T-helper 1 cell treated with Interleukin-12 subunit alpha and Interleukin-12 subunit beta and Interleukin-4 antibody, amounts not matched to agents 30 μg/mL and 1 μg/mL, for 36 hours (primary cell): ENCODE measurements around the gene LRRC8A.
"Not testable (repeated sequence)": the region's sequence is repeated elsewhere in the genome, so short reads cannot be mapped to it uniquely, and the experiment has no call there.

ENCODE experiments used
- H3K27ac Mint-ChIP-seq: one replicate; pipeline ENCODE4 v1.8.0; 2021; ENCODE audit warnings: mild to moderate bottlenecking, mixed read lengths
- H3K27me3 Mint-ChIP-seq: one replicate; pipeline ENCODE4 v1.8.0; 2021; ENCODE audit warnings: low read depth, mixed read lengths
- H3K36me3 Mint-ChIP-seq: one replicate; pipeline ENCODE4 v1.8.0; 2021; ENCODE audit warnings: low read depth, mixed read lengths
- H3K4me1 Mint-ChIP-seq: one replicate; pipeline ENCODE4 v1.8.0; 2021; ENCODE audit warnings: low read depth, mixed read lengths
- H3K4me3 Mint-ChIP-seq: one replicate; pipeline ENCODE4 v1.8.0; 2021; ENCODE audit warnings: mild to moderate bottlenecking, moderate library complexity, mixed read lengths
- H3K9me3 Mint-ChIP-seq: one replicate; pipeline ENCODE4 v1.8.0; 2021; ENCODE audit warnings: mixed read lengths

Gene LRRC8A

DNA sequence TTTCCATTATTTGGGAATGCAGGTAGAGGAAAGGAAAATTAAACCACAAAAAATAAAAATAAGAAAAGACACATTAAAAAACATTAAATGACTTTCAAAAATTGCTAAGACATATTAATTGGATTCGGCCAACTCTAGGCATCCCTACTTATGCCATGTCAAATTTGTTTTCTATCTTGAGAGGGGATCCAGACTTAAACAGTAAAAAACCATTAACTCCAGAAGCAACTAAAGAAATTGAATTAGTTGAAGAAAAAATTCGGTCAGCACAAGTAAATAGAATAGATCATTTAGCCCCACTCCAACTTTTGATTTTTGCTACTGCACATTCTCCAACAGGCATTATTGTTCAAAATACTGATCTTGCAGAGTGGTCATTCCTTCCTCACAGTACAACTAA lies 29.3 kb upstream of the LRRC8A start:
- not testable (repeated sequence) for H3K4me1 Mint-ChIP-seq
- peaks cover 19% of the 10 kb centered on the region for H3K36me3 Mint-ChIP-seq

GRCh38 chr9:128854454-128854853 lies 27.5 kb upstream of the LRRC8A start:
- not testable (repeated sequence) for H3K27ac Mint-ChIP-seq

More for the DNA sequence above, 29.3 kb upstream of the LRRC8A start:
- H3K9me3 Mint-ChIP-seq, result peaks cover 19% of the 10 kb centered on the region
- not testable (repeated sequence) for H3K4me3 Mint-ChIP-seq, H3K27ac Mint-ChIP-seq, H3K27me3 Mint-ChIP-seq

GRCh38 chr9:128858476-128858875 lies 23.5 kb upstream of the LRRC8A start:
- H3K9me3 Mint-ChIP-seq, H3K36me3 Mint-ChIP-seq, H3K4me3 Mint-ChIP-seq, H3K27ac Mint-ChIP-seq, H3K27me3 Mint-ChIP-seq, H3K4me1 Mint-ChIP-seq: not testable (repeated sequence)

More at GRCh38 chr9:128854454-128854853, 27.5 kb upstream of the LRRC8A start:
- Mint-ChIP-seq H3K9me3 (peaks cover 14% of the 10 kb centered on the region), H3K36me3 (peaks cover 13% of the 10 kb centered on the region)
- not testable (repeated sequence) for H3K4me3 Mint-ChIP-seq, H3K4me1 Mint-ChIP-seq, H3K27me3 Mint-ChIP-seq

- Mint-ChIP-seq H3K27me3 (no peaks in the 10 kb centered on the region), H3K9me3 (no peaks in the 10 kb centered on the region), H3K4me1 (peaks cover 4% of the 10 kb centered on the region), H3K27ac (no peak overlapping the region), H3K36me3 (no peaks in the 10 kb centered on the region), H3K4me3 (no peak overlapping the region)
Observed at GRCh38 chr9:128860937-128861336, 21.0 kb upstream of the LRRC8A start.

GRCh38 chr9:128861501-128861900 lies 20.4 kb upstream of the LRRC8A start:
- Mint-ChIP-seq H3K36me3 (no peaks in the 10 kb centered on the region), H3K27ac (no peak overlapping the region), H3K9me3 (no peaks in the 10 kb centered on the region), H3K4me3 (no peak overlapping the region), H3K27me3 (no peaks in the 10 kb centered on the region), H3K4me1 (peaks cover 4% of the 10 kb centered on the region)

DNA sequence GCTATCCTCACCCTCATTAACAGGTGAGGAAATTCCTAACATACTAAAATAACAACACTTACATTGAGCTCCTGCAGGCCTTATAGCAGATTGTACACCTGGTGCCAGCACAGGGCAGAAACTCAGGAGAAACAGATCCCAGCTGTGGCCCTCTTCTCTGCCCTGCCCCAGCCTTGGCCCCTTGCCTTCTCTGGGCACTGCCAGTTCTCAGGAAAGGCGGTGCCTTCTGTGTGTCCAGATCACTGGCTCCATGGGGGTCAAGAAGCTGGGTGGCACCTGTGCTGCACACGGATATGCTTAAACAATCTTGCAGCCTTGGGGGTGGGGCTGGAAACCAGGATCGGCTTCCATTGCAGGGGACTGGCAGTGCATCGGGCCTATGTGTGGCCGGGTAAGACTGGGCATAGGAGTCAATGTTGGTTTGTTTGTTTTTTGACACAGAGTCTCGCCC lies 19.5 kb upstream of the LRRC8A start:
- no peak overlapping the region for H3K27ac Mint-ChIP-seq
- H3K4me3 Mint-ChIP-seq, result no peak overlapping the region
- H3K9me3 Mint-ChIP-seq, result no peaks in the 10 kb centered on the region
- no peaks in the 10 kb centered on the region for H3K36me3 Mint-ChIP-seq
- peaks cover 4% of the 10 kb centered on the region for H3K4me1 Mint-ChIP-seq
- H3K27me3 Mint-ChIP-seq, result no peaks in the 10 kb centered on the region

GRCh38 chr9:128863647-128864046 lies 18.3 kb upstream of the LRRC8A start:
- Mint-ChIP-seq H3K4me1 (peaks cover 4% of the 10 kb centered on the region), H3K4me3 (no peak overlapping the region), H3K27me3 (no peaks in the 10 kb centered on the region), H3K27ac (no peak overlapping the region), H3K9me3 (no peaks in the 10 kb centered on the region), H3K36me3 (no peaks in the 10 kb centered on the region)

- no peaks in the 10 kb centered on the region for H3K27me3 Mint-ChIP-seq
- no peak overlapping the region for H3K27ac Mint-ChIP-seq
- H3K9me3 Mint-ChIP-seq, result no peaks in the 10 kb centered on the region
- H3K4me1 Mint-ChIP-seq, result no peaks in the 10 kb centered on the region
- no peaks in the 10 kb centered on the region for H3K36me3 Mint-ChIP-seq
- no peak overlapping the region for H3K4me3 Mint-ChIP-seq
Observed at GRCh38 chr9:128870128-128870940, 11.6 kb upstream of the LRRC8A start.

DNA sequence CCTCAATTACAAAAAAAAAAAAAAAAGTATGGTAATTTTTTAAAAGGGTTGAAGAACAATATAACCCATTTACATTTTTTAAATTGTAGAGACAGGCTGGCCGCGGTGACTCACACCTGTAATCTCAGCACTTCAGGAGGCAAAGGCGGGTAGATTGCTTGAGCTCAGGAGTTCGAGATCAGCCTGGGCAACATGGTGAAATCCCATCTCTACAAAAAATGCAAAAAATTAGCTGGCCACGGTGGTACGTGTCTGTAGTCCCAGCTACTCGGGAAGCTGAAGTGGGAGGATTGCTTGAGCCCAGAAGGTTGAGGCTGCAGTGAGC lies 11.0 kb upstream of the LRRC8A start:
- not testable (repeated sequence) for H3K9me3 Mint-ChIP-seq, H3K27ac Mint-ChIP-seq, H3K36me3 Mint-ChIP-seq, H3K4me1 Mint-ChIP-seq, H3K27me3 Mint-ChIP-seq, H3K4me3 Mint-ChIP-seq

DNA sequence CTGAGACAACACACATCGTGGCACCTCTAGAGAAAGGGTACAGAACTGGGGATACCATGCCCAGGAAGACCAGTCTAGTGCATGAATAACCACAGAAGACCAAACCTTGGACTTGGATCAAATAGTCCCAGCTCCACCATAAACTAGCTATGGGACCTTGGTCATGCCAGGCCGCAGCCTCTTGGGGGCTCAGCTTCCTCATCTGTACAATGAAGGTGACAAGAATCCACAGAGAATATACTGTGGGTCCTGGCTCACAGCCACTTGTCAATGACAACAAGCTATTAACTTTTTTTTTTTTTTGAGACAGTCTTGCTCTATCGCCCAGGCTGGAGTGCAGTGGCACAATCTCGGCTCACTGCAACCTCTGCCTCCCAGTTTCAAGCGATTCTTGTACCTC lies 4.1 kb upstream of the LRRC8A start:
- Mint-ChIP-seq H3K9me3 (no peaks in the 10 kb centered on the region), H3K4me3 (no peak overlapping the region), H3K27me3 (no peaks in the 10 kb centered on the region), H3K27ac (no peak overlapping the region), H3K4me1 (peaks cover 16% of the 10 kb centered on the region), H3K36me3 (peaks cover 6% of the 10 kb centered on the region)

- Mint-ChIP-seq H3K36me3 (peaks cover 30% of the 10 kb centered on the region), H3K27me3 (no peaks in the 10 kb centered on the region), H3K4me3 (peak overlapping the region; percentile 95), H3K9me3 (no peaks in the 10 kb centered on the region), H3K27ac (peak overlapping the region; percentile 84), H3K4me1 (peaks cover 49% of the 10 kb centered on the region)
Observed at GRCh38 chr9:128882677-128883603, 1.0 kb downstream of the LRRC8A start.

DNA sequence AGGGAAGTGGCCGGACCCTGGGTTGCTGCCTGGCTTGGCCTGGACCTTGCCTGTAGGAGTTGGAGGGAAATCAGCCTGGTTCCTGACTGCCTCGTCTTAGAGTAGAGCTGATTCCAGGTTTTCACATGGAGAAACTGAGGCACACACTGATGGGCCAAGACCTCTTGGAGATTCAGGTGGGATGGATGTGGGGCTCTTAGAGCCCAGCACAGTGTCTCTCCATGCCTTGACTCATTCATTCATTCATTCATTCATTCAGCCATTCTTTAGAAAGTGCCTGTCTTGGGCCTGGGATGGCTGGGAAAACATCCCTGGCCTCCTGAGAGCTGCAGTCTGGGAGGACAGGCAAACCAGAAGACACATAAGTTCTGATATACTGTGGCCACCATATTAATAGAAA lies 2.2 kb downstream of the LRRC8A start:
- Mint-ChIP-seq H3K4me1 (peaks cover 53% of the 10 kb centered on the region), H3K36me3 (peaks cover 37% of the 10 kb centered on the region), H3K27ac (peak overlapping the region; percentile 26), H3K4me3 (peak overlapping the region; percentile 95), H3K9me3 (no peaks in the 10 kb centered on the region), H3K27me3 (no peaks in the 10 kb centered on the region)

- H3K9me3 Mint-ChIP-seq, result no peaks in the 10 kb centered on the region
- peak overlapping the region; percentile 36 for H3K27ac Mint-ChIP-seq
- H3K4me1 Mint-ChIP-seq, result peaks cover 48% of the 10 kb centered on the region
- H3K27me3 Mint-ChIP-seq, result no peaks in the 10 kb centered on the region
- H3K36me3 Mint-ChIP-seq, result peaks cover 37% of the 10 kb centered on the region
- H3K4me3 Mint-ChIP-seq, result peak overlapping the region; percentile 44
Observed at GRCh38 chr9:128885376-128885775, 3.4 kb downstream of the LRRC8A start.

DNA sequence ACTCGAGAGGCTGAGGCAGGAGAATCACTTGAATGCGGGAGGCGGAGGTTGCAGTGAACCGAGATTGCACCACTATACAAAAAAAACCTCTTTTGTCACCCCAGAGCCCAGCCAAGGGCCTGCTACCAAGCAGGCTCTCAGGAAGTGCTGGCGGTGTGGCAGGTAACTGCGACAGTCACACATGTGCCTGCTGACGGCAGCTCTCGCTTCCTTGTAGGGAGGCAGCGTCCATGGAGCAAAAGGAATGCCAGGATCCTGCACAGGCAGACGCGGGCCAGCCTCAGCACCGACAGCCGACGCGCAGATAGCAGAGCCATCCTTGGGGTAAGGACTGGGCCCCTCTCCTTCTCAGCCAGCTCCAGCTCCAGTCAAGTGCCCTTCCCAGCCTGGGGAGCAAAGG lies 3.9 kb downstream of the LRRC8A start:
- Mint-ChIP-seq H3K27ac (no peak overlapping the region), H3K4me3 (peak overlapping the region; percentile 44), H3K9me3 (no peaks in the 10 kb centered on the region), H3K27me3 (no peaks in the 10 kb centered on the region), H3K4me1 (peaks cover 45% of the 10 kb centered on the region), H3K36me3 (peaks cover 40% of the 10 kb centered on the region)
